Nephron progenitor cell (in vitro differentiated cells): ENCODE measurements around the gene SPRR2E.
"Not testable (repeated sequence)": the region's sequence is repeated elsewhere in the genome, so short reads cannot be mapped to it uniquely, and the experiment has no call there.

ENCODE experiments used
- DNase-seq: peaks from one replicate; pipeline ENCODE4 v3.0.0; 2021
- H3K27ac Mint-ChIP-seq: 2 replicates; pipeline ENCODE4 v1.8.0; 2021; ENCODE audit warnings: mild to moderate bottlenecking, moderate library complexity, mixed read lengths
- H3K27me3 Mint-ChIP-seq: 2 replicates; pipeline ENCODE4 v1.8.0; 2021; ENCODE audit warnings: mild to moderate bottlenecking, low read depth, mixed read lengths; ENCODE audit not compliant: poor library complexity
- H3K36me3 Mint-ChIP-seq: 2 replicates; pipeline ENCODE4 v1.8.0; 2021; ENCODE audit warnings: low read depth, mixed read lengths
- H3K4me1 Mint-ChIP-seq: 2 replicates; pipeline ENCODE4 v1.8.0; 2021; ENCODE audit warnings: mixed read lengths
- H3K4me3 Mint-ChIP-seq: 2 replicates; pipeline ENCODE4 v1.8.0; 2021; ENCODE audit warnings: mild to moderate bottlenecking, moderate library complexity, mixed read lengths
- H3K9me3 Mint-ChIP-seq: 2 replicates; pipeline ENCODE4 v1.8.0; 2021; ENCODE audit warnings: mild to moderate bottlenecking, moderate library complexity, mixed read lengths
- CTCF ChIP-seq: fragments of 200-600 bp; sonication (generic); IDR thresholded peaks from 2 replicates; pipeline ENCODE4 v1.5.0; 2021; ENCODE audit warnings: antibody characterized with exemption

Gene SPRR2E

GRCh38 chr1:153094426-153094825 lies at the start of gene SPRR2E:
TSS of gene SPRR2E (minus strand) at chr1:153094526. CDS start at chr1:153093751, 775 bp downstream.
- H3K4me3 Mint-ChIP-seq = no peak within 1 kb of the TSS

GRCh38 chr1:153141377-153141776 lies 47.1 kb upstream of the SPRR2E start:
- no peaks in the 10 kb centered on the region for H3K27me3 Mint-ChIP-seq
- no peaks in the 10 kb centered on the region for H3K36me3 Mint-ChIP-seq
- no peak for TF ChIP-seq CTCF
- H3K4me1 Mint-ChIP-seq = no peaks in the 10 kb centered on the region
- H3K27ac Mint-ChIP-seq = no peak overlapping the region
- no peak overlapping the region for H3K4me3 Mint-ChIP-seq
- H3K9me3 Mint-ChIP-seq = peaks cover 3% of the 10 kb centered on the region
- no peak for DNase-seq

More at GRCh38 chr1:153094426-153094825, at the start of gene SPRR2E:
- no peak for DNase-seq
- Mint-ChIP-seq H3K27ac (no peak within 1 kb of the TSS), H3K27me3 (no peaks in the 10 kb centered on the region), H3K9me3 (no peaks in the 10 kb centered on the region), H3K36me3 (no peaks in the 10 kb centered on the region), H3K4me1 (no peaks in the 10 kb centered on the region)
- no peak for TF ChIP-seq CTCF

- Mint-ChIP-seq H3K4me1 (no peaks in the 10 kb centered on the region), H3K27ac (no peak overlapping the region), H3K36me3 (no peaks in the 10 kb centered on the region), H3K4me3 (no peak overlapping the region), H3K27me3 (no peaks in the 10 kb centered on the region), H3K9me3 (peaks cover 3% of the 10 kb centered on the region)
- TF ChIP-seq CTCF = no peak
- DNase-seq = no peak
Measured at GRCh38 chr1:153140484-153140883, 46.2 kb upstream of the SPRR2E start.

- TF ChIP-seq CTCF = no peak
- H3K36me3 Mint-ChIP-seq = no peaks in the 10 kb centered on the region
- no peaks in the 10 kb centered on the region for H3K27me3 Mint-ChIP-seq
- H3K9me3 Mint-ChIP-seq = peaks cover 21% of the 10 kb centered on the region
- DNase-seq = no peak
- H3K4me3 Mint-ChIP-seq = no peak overlapping the region
- no peak overlapping the region for H3K27ac Mint-ChIP-seq
- no peaks in the 10 kb centered on the region for H3K4me1 Mint-ChIP-seq
Measured at GRCh38 chr1:153133743-153134142, 39.4 kb upstream of the SPRR2E start.

- Mint-ChIP-seq H3K36me3 (no peaks in the 10 kb centered on the region), H3K4me1 (no peaks in the 10 kb centered on the region), H3K4me3 (no peak overlapping the region), H3K27ac (no peak overlapping the region), H3K9me3 (peaks cover 21% of the 10 kb centered on the region), H3K27me3 (no peaks in the 10 kb centered on the region)
- TF ChIP-seq CTCF = no peak
- DNase-seq = no peak
Measured at GRCh38 chr1:153133267-153133666, 38.9 kb upstream of the SPRR2E start.

- H3K9me3 Mint-ChIP-seq = peaks cover 51% of the 10 kb centered on the region
- H3K4me1 Mint-ChIP-seq, DNase-seq, H3K4me3 Mint-ChIP-seq, H3K27me3 Mint-ChIP-seq, H3K27ac Mint-ChIP-seq, H3K36me3 Mint-ChIP-seq: not testable (repeated sequence)
Measured at GRCh38 chr1:153128688-153129087, 34.4 kb upstream of the SPRR2E start.
